Activated T-helper 9 cell treated with anti-CD3 and anti-CD28 coated beads, Interleukin-2, amount 50 U/mL, for 16 hours (primary cell): Measurements from ENCODE around the gene HHAT.

Experiments
- DNase-seq: peaks from one replicate; pipeline ENCODE4 v3.0.0-alpha.2; 2020; ENCODE audit warnings: low read depth

The HHAT gene

GRCh38 chr1:210551899-210552298 is 223.2 kb downstream of the HHAT start:
- no peak for DNase-seq

GRCh38 chr1:210553711-210554110 is 225.0 kb downstream of the HHAT start:
- no peak for DNase-seq

- no peak for DNase-seq
Observed at GRCh38 chr1:210554382-210554781, 225.7 kb downstream of the HHAT start.

- DNase-seq = no peak
Observed at GRCh38 chr1:210556475-210556874, 227.8 kb downstream of the HHAT start.

GRCh38 chr1:210557426-210558077 is 228.8 kb downstream of the HHAT start:
- DNase-seq = no peak

- no peak for DNase-seq
Observed at GRCh38 chr1:210558302-210558701, 229.6 kb downstream of the HHAT start.

GRCh38 chr1:210565306-210565705 is 236.6 kb downstream of the HHAT start:
- no peak for DNase-seq

- no peak for DNase-seq
Observed at GRCh38 chr1:210568631-210569030, 239.9 kb downstream of the HHAT start.

- DNase-seq = no peak
Observed at GRCh38 chr1:210570116-210570515, 241.4 kb downstream of the HHAT start.

- no peak for DNase-seq
Observed at GRCh38 chr1:210571356-210572284, 242.9 kb downstream of the HHAT start.

GRCh38 chr1:210573141-210573540 is 244.4 kb downstream of the HHAT start:
- no peak for DNase-seq

- no peak for DNase-seq
Observed at GRCh38 chr1:210582205-210582970, 253.7 kb downstream of the HHAT start.

GRCh38 chr1:210584439-210585113 is 255.9 kb downstream of the HHAT start:
- DNase-seq = peak; percentile 33

- DNase-seq = no peak
Observed at GRCh38 chr1:210586771-210587170, 258.1 kb downstream of the HHAT start.

GRCh38 chr1:210587566-210587965 is 258.9 kb downstream of the HHAT start:
- no peak for DNase-seq

- no peak for DNase-seq
Observed at GRCh38 chr1:210588357-210588756, 259.7 kb downstream of the HHAT start.

- DNase-seq = no peak
Observed at GRCh38 chr1:210588946-210589345, 260.2 kb downstream of the HHAT start.

GRCh38 chr1:210591214-210591613 is 262.5 kb downstream of the HHAT start:
- no peak for DNase-seq

GRCh38 chr1:210594605-210595004 is 265.9 kb downstream of the HHAT start:
- DNase-seq = no peak

GRCh38 chr1:210596641-210597040 is 267.9 kb downstream of the HHAT start:
- no peak for DNase-seq

- DNase-seq = no peak
Observed at GRCh38 chr1:210597555-210598134, 268.9 kb downstream of the HHAT start.
